Retinal pigment epithelial cell (primary cell): Measurements from ENCODE around the gene KRT35.

Experiments
- DNase-seq: peaks from one replicate; pipeline ENCODE4 v3.0.0-alpha.2; 2010; ENCODE audit warnings: low read depth
- H3K4me3 ChIP-seq: 2 replicates; pipeline ENCODE4 v1.5.1; 2011; ENCODE audit warnings: mild to moderate bottlenecking, low read length, control low read depth, moderate library complexity
- TF ChIP-seq, protein P1 (sequence below): conservative IDR thresholded peaks from 2 replicates; pipeline ENCODE4 v1.5.1; 2011; ENCODE audit warnings: low read depth, low read length, control low read depth, inconsistent platforms

KRT35 gene

DNA sequence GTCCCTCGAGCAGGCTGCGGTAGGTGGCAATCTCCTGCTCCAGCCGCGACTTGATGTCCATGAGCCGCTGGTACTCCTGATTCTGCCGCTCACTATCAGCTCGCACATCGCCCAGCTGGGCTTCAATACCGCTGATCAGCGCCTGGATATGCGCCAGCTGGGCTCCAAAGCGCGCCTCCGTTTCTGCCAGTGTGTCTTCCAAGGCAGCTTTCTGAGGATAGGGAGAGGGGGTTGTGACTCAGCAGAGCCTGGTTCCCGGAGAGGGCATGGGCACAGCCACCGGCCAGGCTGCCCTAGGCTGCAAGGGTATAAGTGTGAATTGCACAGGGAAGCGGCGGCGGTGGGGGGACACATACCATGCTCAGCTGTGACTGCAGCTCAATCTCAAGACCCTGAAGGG, 42.8 kb upstream of the KRT35 start:
- DNase-seq = no peak
- TF ChIP-seq, protein P1, sequence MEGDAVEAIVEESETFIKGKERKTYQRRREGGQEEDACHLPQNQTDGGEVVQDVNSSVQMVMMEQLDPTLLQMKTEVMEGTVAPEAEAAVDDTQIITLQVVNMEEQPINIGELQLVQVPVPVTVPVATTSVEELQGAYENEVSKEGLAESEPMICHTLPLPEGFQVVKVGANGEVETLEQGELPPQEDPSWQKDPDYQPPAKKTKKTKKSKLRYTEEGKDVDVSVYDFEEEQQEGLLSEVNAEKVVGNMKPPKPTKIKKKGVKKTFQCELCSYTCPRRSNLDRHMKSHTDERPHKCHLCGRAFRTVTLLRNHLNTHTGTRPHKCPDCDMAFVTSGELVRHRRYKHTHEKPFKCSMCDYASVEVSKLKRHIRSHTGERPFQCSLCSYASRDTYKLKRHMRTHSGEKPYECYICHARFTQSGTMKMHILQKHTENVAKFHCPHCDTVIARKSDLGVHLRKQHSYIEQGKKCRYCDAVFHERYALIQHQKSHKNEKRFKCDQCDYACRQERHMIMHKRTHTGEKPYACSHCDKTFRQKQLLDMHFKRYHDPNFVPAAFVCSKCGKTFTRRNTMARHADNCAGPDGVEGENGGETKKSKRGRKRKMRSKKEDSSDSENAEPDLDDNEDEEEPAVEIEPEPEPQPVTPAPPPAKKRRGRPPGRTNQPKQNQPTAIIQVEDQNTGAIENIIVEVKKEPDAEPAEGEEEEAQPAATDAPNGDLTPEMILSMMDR = no peak
- H3K4me3 ChIP-seq = no peak overlapping the region

DNA sequence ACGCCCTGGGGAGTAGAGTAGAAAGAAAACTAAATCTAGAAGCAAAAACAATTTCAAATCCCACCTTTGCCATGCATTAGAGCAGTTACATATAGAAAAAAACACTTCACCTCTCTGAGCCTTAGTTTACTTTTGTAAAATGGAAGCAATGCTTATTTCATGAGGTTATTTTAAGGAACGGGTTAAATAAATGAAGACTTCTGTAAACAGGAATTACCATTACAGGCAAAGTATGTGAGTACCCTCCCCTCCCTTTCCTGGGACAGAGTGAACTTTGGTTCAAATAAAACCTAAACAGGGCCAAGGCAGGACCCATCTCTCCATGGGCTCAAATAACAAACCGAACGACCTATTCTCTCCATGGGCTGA, 42.3 kb upstream of the KRT35 start:
- no peak overlapping the region for H3K4me3 ChIP-seq
- no peak for DNase-seq
- TF ChIP-seq, protein P1 = no peak

DNA sequence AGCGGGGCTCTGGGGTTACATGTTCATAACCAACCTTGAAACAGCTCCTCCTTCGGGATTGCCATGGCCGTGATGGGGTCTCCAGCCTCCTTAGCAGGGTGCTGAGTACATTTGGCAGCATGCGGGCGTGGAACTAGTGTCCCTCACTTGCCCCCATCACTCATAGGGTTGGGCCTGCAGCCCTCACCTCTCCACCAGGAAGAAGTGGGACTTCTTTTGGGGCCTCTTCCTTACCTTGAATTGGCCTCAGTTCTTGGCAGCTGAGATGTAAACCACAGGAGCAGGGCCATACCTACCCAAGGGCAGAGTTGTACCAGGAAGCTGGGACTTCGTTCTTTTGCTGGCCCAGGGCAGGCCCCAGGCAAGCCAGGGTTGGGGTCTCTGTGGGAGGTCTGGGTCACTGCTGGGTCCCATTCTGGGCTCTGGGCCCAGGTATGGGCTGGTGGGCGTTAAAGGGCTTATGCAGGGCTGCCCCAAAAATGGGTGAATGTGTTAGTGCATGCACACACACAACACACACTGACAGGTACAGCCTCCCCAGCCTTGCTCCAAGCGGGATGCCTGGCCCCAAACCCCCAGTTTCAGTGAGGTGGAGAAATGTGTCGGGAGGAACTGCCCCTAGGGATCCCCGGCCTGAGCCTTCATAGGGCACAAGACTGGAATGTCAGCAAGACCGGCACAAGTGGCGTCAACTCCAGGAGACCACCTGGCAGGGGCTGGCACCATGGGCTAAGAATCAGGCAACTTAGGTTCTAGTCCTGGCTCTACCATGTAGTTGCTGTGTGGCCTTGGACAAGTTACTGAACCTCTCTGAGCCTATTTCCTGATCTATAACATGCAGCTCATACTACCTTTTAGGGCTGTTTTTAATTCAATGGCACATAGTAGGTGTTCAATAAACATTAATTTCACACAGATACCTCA, 41.6 kb upstream of the KRT35 start:
- TF ChIP-seq, protein P1 = no peak
- DNase-seq = no peak
- H3K4me3 ChIP-seq = no peak overlapping the region

DNA sequence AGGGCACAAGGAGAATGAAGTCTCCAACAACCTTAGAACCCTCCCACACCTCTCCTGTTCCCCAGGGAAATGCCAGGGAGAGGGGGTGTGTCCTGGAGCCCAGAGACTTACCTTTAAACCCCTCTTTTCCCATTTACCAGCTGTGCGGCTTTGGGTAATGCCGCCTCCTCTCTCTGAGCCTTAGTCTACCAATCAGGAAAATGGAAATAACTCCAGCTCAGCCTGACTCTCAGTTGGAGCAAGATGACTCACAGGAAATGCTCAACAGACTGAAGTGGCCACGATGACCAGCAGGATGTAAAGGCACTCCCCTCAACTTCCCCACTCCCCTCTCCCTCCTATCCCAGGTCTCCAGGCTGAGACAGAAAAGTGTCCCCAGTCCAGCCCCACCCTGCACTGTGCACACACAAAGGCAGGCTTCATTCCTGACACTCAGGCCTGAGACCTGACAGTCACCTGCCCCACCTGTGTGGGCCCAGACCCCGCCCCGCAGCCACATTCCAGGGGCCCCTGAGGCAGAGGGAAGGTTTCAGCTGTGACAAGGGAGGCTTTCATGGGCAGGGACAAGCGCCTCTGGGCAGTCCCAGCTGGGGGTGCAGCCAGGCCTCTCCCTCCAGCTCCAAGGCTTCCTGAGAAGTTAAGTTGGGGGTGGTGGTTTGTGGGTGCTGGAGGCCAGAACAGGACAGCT, 40.8 kb upstream of the KRT35 start:
- DNase-seq = no peak
- H3K4me3 ChIP-seq = no peak overlapping the region

DNA sequence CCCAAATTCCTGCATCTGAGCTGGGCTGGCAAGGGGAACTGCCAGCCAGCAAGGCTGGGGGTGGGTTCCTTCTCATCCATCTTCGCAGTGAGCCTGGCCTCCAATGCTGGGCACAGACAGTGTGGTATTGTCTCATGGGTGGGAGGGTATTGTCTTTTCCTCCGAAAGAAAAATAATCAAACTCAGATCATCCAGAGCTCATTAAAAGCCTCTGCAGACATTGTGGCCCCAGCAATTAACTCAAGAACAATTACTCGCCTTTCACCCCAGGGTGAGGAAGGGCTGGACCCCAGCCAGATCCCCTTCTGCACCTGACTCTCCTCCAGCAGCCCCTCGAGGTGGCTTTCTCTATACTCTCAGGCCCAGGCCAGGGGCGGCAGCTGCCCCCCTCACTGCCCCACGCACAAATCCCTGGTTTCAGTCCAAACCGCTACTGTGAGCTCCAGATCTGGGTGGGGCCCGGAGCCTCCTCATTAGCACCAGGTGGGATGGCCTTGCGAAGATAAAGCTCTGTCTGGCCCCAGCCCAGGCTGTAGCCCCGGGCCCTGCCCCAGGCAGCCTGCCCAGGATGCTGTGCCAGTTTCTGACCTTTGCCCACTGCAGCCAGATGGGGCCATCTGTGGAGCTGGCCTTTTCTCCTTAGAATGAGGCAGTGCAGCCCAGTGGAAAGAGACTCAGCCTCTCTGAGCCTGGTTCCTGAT, 40.0 kb upstream of the KRT35 start:
- no peak for DNase-seq
- H3K4me3 ChIP-seq = no peak overlapping the region
- TF ChIP-seq, protein P1 = no peak

More for the DNA sequence above, 40.8 kb upstream of the KRT35 start:
- TF ChIP-seq, protein P1 = peak; percentile 13

DNA sequence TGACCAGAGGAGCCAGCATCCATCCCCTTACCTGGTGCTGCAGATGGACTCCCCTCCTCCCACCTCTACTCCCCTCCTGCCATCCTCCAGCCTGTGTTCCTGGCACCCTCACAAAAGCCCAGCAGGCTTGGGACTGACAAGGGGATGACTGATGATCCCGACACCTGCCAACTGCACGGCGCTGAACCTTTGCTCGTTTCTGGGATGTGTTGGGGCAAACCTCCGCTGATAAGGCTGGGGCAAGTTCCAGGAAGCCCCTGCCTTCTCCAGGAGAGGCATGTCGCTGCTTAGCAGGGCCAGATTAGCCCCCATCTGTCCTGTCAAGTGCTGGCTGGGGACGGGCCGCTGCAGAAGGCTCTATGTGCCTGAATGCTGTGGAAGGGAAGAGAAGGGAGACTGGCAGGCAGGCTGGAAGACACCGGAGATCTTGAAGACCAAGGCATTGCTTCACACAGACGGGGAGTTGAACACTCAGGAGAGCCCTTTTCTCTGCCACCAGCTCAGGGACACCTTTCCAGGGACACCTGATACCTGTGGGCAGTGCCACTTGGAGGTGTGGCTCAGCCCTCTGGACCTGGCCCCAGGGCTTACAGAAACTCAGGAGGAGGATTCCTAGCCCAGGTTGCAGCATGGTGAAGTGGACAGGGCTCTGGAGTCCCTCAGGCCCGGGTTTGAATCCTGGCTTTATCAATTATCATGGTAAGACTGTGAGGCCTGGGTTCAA, 38.7 kb upstream of the KRT35 start:
- no peak for DNase-seq
- TF ChIP-seq, protein P1 = no peak
- H3K4me3 ChIP-seq = no peak overlapping the region
